ENCODE data around the gene MIB1.
"Not testable (repeated sequence)": the region's sequence is repeated elsewhere in the genome, so short reads cannot be mapped to it uniquely, and the experiment has no call there.

The MIB1 gene

DNA sequence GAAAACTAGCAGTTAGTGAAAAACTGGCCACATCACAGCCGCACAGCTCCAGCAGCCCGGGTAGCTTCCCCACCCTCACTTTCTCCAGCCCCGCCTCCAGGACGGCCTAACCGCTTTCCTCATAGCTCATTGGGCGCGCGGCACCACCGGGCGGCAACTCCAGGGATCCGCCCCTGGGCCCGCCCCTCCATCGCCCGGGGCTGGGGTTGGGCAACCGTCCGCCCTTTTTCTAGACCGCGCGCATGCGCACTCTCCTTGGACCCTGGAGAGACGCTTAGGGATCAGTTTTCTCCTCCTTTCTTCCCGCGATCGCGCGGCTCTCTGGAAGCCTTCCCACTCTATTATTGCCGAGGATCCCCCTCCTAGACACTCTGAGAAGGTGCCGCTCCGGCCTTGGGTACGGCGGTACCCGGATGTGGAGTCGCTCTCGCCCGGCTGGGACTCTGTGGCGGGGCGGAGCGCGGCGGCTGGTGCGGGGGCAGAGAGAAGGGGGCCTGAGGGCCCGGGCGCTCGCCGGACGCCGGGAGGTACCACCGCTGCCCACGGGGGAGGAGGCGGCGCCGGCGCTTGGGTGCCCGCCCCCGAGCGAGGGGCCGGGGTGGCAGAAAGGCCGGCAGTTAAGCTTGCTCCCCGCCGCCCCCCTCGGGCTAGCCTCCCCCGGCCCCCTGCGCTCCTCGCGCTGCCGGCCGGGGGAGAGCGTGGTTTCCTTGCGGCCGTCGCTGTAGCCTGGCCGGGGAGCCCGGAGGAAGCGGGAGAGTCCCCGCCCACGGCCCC, at the start of gene MIB1:
TSS of gene MIB1 (plus strand) at position 255 of the 774 bp plus-strand sequence. CDS start 792 bp downstream, outside the sequence.
- DNase-seq (ENCODE audit: low read depth in 2 of 3, low spot score in 1 of 3), result peak; percentile 95 to 99 (median 96)

DNA sequence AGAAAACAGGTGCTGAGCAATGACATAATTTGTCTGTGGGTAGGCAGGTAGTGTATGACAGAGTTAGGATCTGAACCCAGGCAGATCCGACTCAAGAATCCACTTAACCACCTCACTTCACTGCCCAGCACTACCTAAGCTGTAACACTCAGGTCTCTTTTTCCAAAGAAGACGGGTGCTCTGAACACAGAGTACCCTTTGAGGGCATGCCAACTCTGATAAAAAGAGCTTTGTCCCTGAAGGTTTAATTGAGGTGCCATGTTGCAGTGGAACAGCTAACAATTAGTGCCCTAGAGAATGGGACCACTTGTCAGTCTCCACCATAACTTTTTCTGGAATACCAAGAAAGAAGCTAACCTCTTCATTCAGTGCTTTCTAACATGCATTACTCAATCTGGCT, 47.3 kb upstream of the MIB1 start:
- no peak for DNase-seq (ENCODE audit: low read depth in 2 of 3, low spot score in 1 of 3)

DNA sequence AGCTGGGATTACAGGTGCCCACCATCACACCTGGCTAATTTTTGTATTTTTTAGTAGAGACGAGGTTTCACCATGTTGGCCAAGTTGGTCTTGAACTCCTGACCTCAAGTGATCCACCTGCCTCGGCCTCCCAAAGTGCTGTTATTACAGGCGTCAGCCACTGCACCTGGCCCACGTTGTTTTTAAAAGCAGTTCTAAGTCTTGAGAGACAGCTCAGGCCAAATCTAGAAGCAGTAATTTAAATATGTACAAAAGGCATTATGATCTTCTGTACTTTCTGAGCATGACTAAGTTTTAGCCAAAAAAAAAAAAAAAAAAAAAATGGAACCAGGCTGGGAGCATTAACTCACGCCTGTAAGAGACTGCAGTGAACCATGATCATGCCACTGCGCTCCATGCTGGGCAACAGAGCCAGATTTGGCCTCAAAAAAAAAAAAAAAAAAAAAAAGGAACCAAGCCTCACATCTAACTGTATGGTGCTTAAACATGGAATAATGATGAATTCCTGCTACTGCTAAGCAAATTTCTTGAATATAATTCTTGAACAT, 40.0 kb upstream of the MIB1 start:
- no peak for DNase-seq (ENCODE audit: low read depth in 2 of 3, low spot score in 1 of 3)

DNA sequence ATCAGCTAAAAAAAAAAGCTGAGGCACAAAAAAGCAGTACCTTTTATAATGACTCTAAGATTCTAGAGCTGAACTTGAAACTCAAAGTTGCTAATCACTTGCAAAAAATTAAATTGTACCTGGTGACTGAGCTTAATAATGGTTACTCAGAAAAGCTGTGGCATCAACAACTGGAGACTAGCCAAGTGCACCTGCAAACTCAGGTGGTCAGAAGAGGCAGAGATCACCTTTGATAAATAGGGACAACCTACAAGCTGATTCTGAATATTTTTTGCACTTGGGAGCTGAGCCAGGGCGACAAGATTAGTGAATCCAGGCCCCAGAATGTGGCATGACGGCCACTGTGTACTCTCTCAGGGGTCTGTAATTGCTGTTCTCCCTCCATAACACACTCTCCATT, 39.0 kb upstream of the MIB1 start:
- no peak for DNase-seq (ENCODE audit: low read depth in 2 of 3, low spot score in 1 of 3)

DNA sequence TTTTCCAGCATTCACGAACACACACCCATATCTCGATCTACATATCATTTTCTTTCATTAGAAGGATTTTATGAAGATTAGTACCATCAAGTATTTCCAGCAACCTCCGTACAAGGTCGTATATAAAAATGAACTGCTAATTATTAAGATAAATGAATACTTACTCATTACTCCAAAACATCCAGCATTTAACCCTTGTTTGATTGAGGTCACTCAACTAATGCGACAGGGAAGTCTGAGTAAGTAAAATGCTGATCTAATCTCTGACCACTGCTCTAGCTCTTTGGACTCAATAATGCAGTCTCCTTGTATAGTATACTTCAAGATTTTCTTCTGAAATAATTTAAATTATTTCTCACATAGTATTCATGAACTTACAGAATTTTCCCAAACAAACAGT, 38.0 kb upstream of the MIB1 start:
- no peak for DNase-seq (ENCODE audit: low read depth in 2 of 3, low spot score in 1 of 3)

DNA sequence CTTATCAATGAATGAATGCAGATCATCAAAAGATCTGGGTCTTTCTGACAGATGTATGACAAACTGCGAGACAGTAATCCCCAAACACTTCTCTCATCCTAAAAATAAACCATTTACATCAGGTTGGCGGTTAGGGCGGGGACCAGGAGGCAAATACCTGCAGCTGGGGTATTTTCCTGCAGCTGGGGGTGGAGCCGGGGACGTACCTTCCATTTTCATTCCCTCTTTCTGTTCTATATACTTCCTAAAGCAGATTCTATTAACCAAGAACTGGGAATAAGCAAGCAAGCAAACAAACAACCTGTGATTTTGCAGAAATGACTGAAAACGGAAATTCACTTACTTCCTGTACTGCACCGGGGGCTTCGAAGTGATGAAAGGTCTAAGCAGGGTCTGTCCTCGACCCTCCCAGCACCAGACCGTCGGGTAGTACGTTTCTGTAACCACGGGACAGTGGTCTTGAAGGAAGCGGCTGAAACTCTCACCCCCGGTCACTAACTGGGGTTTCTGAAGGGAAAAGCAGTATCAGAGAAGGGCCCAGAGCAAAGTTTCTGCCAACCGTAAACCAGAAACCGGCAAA, 37.3 kb upstream of the MIB1 start:
- DNase-seq (ENCODE audit: low read depth in 2 of 3, low spot score in 1 of 3), result peak in 1 of 3 donors; percentile 5

DNA sequence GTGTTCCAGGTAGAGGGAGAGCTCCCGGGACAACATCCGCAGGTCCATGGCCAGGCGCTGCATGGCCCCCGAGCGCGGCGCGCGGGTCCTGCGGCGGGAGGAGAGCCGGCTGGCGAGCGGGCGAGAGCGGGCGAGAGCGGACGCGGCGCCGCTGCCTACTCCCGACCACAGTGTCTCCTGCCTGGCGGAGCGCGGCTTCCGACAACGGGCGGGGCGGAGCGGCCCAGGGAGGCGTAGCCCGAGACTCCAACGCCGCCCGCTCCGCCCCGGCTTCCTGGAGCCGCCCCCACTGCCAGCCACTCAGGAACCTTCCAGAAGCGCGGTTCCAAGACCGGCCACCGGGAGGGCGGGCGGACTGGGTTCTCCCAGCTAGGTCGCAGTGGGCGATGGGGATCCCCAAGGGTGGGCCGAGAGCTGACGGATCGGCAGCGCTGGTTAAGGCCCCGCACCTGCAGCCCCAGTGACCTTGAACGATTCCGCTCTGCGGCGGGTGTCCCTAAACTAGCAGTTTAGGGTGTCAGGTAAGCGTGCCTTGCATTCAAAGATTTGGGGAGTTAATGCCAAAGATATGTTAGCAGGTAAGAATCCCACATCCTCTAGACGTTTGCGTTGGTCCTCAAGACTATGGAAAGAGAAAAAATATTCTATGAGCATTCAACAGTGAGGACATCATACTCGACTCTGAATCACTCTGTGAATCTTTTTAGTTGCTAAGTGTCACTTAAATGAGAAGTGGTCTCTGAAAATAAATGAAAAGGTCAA, 35.8 kb upstream of the MIB1 start, which contains the start of gene ABHD3:
TSS of gene ABHD3 (minus strand) at position 172 of the 762 bp plus-strand sequence. CDS start at position 63, 109 bp downstream.
- peak; percentile 78 to 88 (median 80) for DNase-seq (ENCODE audit: low read depth in 2 of 3, low spot score in 1 of 3)

DNA sequence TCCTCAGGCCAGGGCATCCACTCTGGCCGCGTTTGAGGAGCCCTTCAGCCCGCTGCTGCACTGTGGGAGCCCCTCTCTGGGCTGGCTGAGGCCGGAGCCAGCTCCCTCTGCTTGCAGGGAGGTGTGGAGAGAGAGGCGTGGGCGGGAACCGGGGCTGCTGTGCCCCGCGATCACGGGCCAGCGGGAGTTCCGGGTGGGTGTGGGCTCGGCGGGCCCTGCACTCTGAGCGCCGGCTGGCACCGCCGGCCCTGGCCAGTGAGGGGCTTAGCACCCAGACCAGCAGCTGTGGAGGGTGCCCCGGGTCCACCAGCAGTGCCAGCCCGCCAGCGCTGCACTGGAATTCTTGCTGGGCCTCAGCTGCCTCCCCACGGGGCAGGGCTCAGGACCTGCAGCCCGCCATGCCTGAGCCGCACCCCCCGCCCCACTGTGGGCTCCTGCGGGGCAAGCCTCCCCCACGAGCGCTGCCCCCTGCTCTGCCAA, 34.2 kb upstream of the MIB1 start:
- DNase-seq (ENCODE audit: low read depth in 2 of 3, low spot score in 1 of 3), result no peak

DNA sequence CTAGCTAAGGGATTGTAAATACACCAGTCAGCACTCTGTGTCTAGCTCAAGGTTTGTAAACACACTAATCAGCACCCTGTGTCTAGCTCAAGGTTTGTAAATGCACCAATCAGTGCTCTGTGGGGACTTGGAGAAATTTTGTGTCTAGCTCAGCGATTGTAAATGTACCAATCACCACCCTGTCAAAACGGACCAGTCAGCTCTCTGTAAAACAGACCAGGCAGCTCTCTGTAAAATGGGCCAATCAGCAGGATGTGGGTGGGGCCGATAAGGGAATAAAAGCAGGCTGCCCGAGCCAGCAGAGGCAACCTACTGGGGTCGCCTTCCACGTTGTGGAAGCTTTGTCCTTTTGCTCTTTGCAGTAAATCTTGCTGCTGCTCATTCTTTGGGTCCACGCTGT, 33.5 kb upstream of the MIB1 start:
- DNase-seq (ENCODE audit: low read depth in 2 of 3, low spot score in 1 of 3), result not testable (repeated sequence)

DNA sequence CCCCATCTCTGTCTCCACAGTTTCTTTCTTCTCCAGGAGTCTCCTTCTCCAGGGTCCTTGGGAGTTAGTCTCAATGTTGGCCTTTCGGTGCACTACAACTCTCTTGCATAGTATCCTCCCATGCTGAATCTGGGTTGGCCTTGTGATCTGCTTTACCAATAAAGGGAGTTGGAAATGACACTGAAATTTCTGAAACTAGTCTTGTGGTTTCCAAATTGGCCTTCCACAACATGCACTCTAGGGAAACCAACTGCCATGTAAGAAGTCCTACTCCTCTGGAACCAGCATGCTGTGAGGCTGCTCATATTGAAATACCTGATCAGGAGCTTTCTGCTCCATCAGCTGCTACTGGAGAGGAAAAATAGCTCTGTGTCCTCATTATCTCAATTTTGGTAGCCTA, 26.1 kb upstream of the MIB1 start:
- no peak for DNase-seq (ENCODE audit: low read depth in 2 of 3, low spot score in 1 of 3)

DNA sequence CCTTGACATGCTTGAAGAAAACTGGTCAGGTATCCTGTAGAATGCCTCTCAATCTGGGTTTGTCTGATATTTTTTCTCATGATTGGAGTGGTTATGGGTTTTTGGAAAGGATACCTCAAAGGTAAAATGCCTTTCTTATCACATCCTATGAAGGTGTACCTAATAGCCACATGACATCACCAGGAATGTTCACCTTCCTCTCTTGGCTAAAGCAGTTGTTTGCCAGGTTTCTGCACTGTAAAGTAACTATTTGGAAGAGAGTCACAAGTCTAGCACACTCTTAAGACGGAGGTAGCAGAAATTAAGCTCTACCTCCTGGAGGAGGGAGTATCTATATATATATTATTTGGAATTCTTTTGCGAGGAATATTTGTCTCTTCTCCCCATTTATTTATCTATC, 17.9 kb upstream of the MIB1 start:
- no peak for DNase-seq (ENCODE audit: low read depth in 2 of 3, low spot score in 1 of 3)

DNA sequence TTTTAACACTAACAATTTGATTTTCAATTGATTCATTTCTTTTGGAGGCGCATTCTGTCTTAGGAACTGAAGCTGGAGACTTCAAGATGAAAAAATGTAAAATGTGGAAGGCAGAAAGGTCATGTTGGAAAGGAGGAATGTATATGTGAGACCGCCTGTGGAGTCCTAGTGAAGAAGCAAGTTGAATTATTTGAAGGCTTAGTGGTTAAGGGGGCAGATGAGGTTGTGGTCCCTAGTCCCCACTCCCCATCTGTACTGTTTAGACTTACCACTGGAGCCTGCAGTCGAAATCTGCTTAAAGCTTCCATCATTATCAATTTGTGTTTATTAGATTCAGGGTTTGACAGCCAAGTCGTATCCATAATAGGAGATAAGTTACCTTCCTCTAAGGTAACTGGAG, 15.4 kb upstream of the MIB1 start:
- DNase-seq (ENCODE audit: low read depth in 2 of 3, low spot score in 1 of 3), result no peak

DNA sequence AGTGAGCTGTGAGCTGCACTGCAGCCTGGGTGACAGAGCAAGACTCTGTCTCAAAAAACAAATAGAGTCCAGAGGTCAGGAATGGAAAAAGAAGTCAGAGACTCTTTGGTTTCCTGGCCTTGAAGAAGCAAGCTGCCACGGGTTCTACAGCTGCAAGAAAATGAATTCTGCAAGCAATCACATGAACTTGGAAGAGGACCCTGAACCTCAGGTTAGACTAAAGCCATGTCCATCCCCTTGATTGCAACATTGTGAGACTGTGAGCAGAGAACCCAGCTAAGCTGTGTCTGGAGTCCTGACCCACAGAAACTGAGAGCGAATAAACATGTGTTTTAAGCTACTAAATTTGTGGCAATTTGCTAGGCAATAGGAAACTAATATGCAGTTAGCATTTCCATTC, 12.9 kb upstream of the MIB1 start:
- DNase-seq (ENCODE audit: low read depth in 2 of 3, low spot score in 1 of 3), result no peak

DNA sequence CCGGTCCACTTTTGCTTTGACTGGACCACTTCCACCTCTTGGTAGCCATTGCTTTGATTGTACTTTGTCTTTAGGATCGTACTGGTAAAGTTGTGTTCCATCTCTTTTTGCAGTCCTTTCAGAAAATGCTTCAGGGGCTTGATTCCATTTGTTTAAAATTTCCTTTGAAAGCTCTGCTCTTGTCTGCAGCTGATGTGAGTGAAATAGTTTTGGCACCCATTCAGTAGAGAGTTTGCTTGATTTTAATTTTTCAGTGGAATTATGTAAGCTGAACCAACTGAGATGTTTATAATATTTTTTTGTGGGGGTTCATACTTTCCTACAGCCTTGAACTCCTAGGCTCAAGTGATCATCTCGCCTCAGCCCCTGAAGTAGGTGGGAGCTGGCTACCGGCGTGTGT, 7.6 kb upstream of the MIB1 start:
- no peak for DNase-seq (ENCODE audit: low read depth in 2 of 3, low spot score in 1 of 3)

DNA sequence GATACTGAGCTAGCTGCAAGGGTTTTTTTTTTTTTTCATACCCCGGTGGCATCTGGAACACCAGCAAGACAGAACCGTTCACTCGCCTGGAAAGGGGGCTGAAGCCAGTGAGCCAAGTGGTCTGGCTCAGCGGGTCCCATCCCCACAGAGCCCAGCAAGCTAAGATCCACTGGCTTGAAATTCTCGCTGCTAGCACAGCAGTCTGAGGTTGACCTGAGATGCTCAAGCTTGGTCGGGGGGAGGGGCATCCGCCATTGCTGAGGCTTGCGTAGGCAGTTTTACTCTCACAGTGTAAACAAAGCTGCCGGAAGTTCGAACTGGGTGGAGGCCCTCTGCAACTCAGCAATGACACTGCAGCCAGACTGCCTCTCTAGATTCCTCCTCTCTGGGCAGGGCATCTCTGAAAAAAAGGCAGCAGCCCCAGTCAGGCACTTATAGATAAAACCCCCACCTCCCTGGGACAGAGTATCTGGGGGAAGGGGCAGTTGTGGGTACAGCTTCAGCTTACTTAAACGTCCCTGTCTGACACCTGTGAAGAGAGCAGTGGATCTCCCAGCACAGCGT, 5.1 kb upstream of the MIB1 start:
- peak in 1 of 3 donors; percentile 20 for DNase-seq (ENCODE audit: low read depth in 2 of 3, low spot score in 1 of 3)

DNA sequence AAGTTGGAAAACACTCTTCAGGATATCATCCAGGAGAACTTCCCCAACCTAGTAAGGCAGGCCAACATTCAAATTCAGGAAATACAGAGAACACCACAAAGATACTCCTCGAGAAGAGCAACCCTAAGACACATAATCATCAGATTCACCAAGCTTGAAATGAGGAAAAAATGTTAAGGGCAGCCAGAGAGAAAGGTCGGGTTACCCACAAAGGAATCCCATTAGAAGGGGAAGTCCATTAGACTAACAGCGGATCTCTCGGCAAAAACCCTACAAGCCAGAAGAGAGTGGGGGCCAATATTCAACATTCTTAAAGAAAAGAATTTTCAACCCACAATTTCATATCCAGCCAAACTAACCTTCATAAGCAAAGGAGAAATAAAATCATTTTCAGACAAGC, 3.7 kb upstream of the MIB1 start:
- DNase-seq (ENCODE audit: low read depth in 2 of 3, low spot score in 1 of 3), result not testable (repeated sequence)

DNA sequence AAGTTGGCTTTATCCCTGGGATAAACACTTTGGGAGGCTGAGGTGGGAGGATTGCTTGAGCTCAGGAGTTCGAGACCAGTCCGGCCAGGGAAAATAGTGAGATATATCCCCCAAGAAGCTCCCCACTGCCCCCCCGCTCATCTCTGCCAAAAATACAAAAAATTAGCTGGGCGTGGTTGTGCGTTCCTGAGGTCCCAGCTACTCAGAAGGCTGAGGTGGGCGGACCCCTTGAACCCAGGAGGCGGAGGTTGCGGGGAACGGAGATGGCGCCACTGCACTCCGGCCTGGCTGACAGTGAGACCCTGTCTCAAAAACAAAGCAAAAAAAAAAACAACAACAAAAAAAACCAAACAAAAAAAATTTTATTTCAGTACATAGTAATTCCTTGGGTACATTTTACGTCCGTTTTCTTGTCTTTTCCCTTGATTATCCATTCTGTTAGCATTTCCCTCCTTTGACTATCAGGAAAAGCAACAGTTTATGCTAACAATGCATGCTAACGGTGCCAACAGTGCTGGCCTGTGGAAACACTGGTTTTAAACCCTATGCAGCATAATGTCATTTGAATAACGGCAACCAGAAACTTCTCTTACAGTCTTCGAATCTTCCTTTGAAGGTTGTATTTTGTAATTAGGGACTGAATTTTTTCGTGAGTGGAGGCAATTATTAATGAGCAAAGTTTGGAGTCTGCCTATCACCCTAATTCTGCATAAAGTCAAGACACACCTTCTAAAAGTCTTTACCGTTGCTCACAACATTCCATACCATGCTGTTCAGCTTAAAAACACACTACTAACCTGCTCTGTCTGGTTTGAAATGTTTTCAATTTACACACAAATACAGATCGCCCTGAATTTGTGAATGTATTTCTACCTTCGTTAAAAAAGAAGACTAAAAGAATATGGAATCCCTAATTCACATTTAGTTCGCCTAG, 721 bp upstream of the MIB1 start:
- DNase-seq (ENCODE audit: low read depth in 2 of 3, low spot score in 1 of 3), result no peak

DNA sequence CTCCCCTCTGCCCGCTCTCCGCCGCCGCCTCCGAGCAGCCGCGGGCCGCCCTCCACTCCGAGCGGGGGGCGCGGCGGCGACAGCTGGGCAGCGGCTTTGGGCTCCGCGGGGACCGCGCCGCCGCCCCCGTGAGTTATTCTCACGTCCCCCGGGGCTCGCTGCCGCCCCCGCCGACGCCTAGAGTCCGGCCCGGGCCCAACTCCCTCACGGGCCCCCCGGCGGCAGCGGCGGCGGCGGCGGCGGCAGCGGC, 645 bp downstream of the MIB1 start:
- no peak for DNase-seq (ENCODE audit: low read depth in 2 of 3, low spot score in 1 of 3)

DNA sequence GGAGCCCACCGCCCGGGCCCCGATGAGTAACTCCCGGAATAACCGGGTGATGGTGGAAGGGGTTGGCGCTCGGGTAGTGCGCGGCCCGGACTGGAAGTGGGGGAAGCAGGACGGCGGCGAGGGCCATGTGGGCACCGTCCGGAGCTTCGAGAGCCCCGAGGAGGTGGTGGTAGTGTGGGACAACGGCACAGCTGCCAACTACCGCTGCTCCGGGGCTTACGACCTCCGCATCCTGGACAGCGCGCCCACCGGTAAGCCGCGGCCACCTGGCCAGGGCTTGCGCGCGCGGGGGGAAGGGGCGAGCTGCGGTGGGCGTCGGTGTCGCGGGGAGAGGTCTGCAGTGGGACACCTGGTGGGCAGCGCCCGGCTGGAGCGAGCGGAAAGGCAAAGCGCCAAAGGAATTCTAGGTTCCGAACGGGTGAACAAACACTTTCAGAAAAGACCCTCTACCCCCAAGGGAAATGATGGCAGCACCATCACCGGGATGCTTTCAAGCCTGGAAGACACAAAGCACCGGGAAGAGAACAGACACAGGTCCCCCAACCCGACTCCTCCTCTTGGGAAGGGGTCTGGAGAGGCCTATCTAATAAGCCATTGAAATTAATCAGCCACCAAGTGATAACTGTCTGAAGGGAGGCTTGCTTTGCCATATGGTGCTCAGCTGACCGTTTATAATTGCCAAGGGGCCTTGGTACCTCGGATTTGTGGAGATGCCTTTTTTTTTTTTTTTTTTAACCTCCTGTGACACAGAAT, 1.1 kb downstream of the MIB1 start:
- peak in 1 of 3 donors; percentile 29 for DNase-seq (ENCODE audit: low read depth in 2 of 3, low spot score in 1 of 3)

DNA sequence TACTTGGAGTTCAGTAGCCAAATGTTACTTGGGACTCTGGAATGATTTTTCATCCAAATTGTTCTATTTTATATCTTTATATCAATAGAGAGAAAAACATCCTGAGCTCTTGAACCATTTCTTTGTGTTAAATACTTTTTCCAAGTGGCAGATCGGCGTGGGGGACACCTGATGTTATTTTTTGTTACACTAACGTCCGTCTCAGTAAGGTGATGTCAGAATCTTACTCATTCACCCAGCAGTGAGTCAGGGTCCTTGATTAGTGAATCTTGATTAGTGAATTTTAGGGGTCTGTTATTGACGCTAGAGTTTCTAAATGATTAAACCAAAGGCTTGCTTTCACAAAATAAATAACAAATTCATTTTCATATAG, 1.7 kb downstream of the MIB1 start:
- DNase-seq (ENCODE audit: low read depth in 2 of 3, low spot score in 1 of 3), result no peak

All from stimulated activated CD4-positive, alpha-beta T cell treated with anti-CD3 and anti-CD28 coated beads, Interleukin-12 subunit alpha, Interleukin-12 subunit beta, amount 100 ng/mL, for 48 hours (primary cell).